Kidney (tissue), 14 donors: ENCODE data around the gene GPR27. TPM values are rescaled to one million over a fixed set of nuclear protein-coding genes. Genes with fewer than 3 reads are reported as not detected.

Experiments used
- DNase-seq, 5 donors: peaks; one replicate each; pipeline ENCODE4 v3.0.0-alpha.2; 2013 to 2020
- FAIRE-seq: peaks from 2 replicates; lab custom pipeline; 2012; peaks lifted over from hg19 to GRCh38; lab: Jason Lieb, UNC
- H3K27ac ChIP-seq, 2 donors: one replicate each; pipeline ENCODE4 v1.7.0; 2013; ENCODE audit warnings: low read depth in 2 of 2, low read length in 2 of 2, inconsistent platforms in 1 of 2
- H3K27me3 ChIP-seq: one replicate; pipeline ENCODE4 v1.7.1; 2013; ENCODE audit warnings: low read length, inconsistent platforms; ENCODE audit not compliant: control insufficient read depth, insufficient read depth
- H3K36me3 ChIP-seq, 3 donors: one replicate each; pipeline versions ENCODE4 v1.7.0 to v1.7.1; 2013; ENCODE audit warnings: low read length in 3 of 3, control low read depth in 1 of 3, inconsistent platforms in 1 of 3; ENCODE audit not compliant: insufficient read depth in 3 of 3, control insufficient read depth in 2 of 3
- H3K4me1 ChIP-seq, 3 donors: one replicate each; pipeline versions ENCODE4 v1.7.0 to v1.7.1; 2013; ENCODE audit warnings: low read length in 3 of 3, inconsistent platforms in 1 of 3, low read depth in 1 of 3; ENCODE audit not compliant: control insufficient read depth in 2 of 3, insufficient read depth in 2 of 3
- H3K4me3 ChIP-seq, 3 donors: one replicate each; pipeline versions ENCODE4 v1.7.0 to v1.8.1; 2013; ENCODE audit warnings: low read length in 3 of 3, control low read depth in 1 of 3, inconsistent platforms in 1 of 3
- H3K9ac ChIP-seq, 3 donors: one replicate each; pipeline versions ENCODE4 v1.7.0 to v1.7.1; 2013; ENCODE audit warnings: low read length in 3 of 3, control low read depth in 1 of 3, inconsistent platforms in 1 of 3
- H3K9me3 ChIP-seq, 3 donors: one replicate each; pipeline versions ENCODE4 v1.7.0 to v1.7.1; 2013; ENCODE audit warnings: low read length in 3 of 3, control low read depth in 1 of 3, inconsistent platforms in 1 of 3; ENCODE audit not compliant: control insufficient read depth in 2 of 3, insufficient read depth in 1 of 3
- intact Hi-C: fragments of 100-400 bp; cut with DNase I; formaldehyde crosslinking; loops from one replicate; pipeline ENCODE4 v1.11.1; 2022
- polyA plus RNA-seq: library from polyadenylated mRNA; stranded (reverse); fragments of 350-450 nt; fragmentation: Illumina TruSeq; extraction: RNeasy Lipid Tissue Mini Kit (QIAGEN cat#74804); gene quantifications from one replicate; pipeline ENCODE4 v1.2.3, GENCODE V29; 2014; ENCODE audit warnings: low read depth, low replicate concordance; ENCODE audit not compliant: insufficient read depth
- total RNA-seq: library from RNA; stranded (reverse); fragmentation: NEBNext Ultra II Directional; extraction: Animal tissue kit (Norgen Biotek cat#: 25700); gene quantifications from one replicate; pipeline ENCODE4 v1.2.1, GENCODE V29; 2021
- TF ChIP-seq, protein P1 (sequence below): IDR thresholded peaks from 3 replicates; pipeline ENCODE4 v1.5.1; 2012; ENCODE audit warnings: mild to moderate bottlenecking, moderate library complexity, borderline replicate concordance; ENCODE audit not compliant: insufficient read depth; ENCODE audit errors: extremely low read depth
- donor health status: control.
- donor health status: control.
- donor health status: control.
- donor health status: control.
- donor health status: control.
- donor health status: DM: yes; HTN: yes; CAD: no.
- donor health status: Normal renal cell carcinoma (clear cell type).

The GPR27 gene
- total and polyA plus RNA-seq, 2 donors from 2014 or later, result 5.5 to 17.9 TPM

DNA sequence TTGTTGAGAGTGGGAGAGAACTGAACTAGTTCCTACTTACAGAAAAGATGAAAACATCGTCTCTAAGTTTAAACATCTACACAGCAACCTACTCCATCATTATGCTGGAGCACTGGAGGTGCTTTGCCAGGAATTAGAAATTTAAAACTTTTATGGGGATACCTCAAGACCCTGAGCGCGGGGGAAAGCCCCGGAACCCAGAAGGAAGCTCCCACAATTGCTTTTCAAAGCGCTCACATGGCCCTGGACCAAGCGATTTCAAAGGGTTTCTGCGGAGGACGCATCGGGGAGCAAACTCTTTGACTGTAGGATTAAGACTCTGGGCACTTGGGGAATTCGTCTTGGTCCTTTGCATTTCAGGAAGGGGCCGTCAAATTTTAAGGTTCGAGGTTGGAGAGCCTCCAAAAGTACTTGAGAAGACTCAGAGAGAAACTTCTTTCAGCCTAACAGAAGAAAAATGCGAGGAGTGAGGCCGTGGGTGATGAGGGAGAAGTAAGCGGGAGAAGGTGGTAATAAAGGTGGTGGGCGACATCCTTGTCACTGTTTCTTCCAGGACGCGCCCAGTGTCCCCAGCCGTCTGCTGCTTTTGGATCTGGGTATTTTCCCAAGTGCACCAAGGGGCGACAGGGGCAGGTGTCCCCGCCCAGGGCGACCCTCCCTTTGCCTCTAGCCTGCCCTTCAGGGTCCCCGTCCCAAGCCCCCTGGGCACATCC lies 30.7 kb downstream of the GPR27 start:
- H3K27ac ChIP-seq, result no peak overlapping the region
- intact Hi-C loops, result no loop called here

DNA sequence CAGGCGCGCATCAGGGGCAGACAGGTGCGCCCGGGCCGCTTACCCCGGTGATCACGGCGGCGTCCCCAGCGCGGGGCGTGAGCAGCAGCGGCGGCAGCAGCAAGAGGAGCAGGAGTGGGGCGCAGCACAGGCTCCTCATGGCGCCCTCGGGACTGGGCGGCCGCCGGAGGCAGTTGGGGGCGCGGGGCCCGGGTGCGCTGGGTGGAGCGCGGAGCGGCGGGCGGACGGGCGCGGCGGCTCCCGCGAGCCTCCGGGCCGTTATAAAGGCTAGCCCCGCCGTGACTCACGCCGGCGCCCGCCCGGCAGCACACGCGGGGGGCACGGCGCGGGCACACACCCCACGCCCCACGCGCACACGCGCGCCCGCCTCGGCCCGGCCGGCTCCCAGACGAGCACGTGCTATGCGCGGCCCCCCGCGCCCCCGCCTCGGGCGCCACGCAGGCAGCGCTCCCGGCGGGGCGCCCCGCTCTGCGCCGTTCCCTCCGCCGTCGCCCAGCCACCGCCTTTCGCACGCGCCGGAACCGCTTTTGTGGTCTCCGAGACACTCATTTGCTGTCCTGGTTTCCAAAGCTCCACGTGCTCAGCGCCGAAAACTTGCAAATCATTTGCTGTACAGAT lies 31.4 kb downstream of the GPR27 start, which contains the start of gene PROK2:
TSS of gene PROK2 (minus strand) at position 235 of the 618 bp plus-strand sequence. CDS start at position 139, 96 bp downstream.
- DNase-seq, result peak in 4 of 5 donors; percentile 40 to 76 (median 47)
- no peak within 1 kb of the TSS for H3K9ac ChIP-seq
- peaks cover 0 to 4% (median 0%) of the 10 kb centered on the region in 3 donors for H3K4me1 ChIP-seq
- peaks cover 38% of the 10 kb centered on the region for H3K27me3 ChIP-seq
- intact Hi-C loops, result no loop called here
- no peaks in the 10 kb centered on the region for H3K9me3 ChIP-seq
- H3K4me3 ChIP-seq, result no peak within 1 kb of the TSS
- TF ChIP-seq, protein P1, sequence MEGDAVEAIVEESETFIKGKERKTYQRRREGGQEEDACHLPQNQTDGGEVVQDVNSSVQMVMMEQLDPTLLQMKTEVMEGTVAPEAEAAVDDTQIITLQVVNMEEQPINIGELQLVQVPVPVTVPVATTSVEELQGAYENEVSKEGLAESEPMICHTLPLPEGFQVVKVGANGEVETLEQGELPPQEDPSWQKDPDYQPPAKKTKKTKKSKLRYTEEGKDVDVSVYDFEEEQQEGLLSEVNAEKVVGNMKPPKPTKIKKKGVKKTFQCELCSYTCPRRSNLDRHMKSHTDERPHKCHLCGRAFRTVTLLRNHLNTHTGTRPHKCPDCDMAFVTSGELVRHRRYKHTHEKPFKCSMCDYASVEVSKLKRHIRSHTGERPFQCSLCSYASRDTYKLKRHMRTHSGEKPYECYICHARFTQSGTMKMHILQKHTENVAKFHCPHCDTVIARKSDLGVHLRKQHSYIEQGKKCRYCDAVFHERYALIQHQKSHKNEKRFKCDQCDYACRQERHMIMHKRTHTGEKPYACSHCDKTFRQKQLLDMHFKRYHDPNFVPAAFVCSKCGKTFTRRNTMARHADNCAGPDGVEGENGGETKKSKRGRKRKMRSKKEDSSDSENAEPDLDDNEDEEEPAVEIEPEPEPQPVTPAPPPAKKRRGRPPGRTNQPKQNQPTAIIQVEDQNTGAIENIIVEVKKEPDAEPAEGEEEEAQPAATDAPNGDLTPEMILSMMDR, result no peak
- no peak within 1 kb of the TSS for H3K27ac ChIP-seq
- no peak for FAIRE-seq
- H3K36me3 ChIP-seq, result no peaks in the 10 kb centered on the region

More for the DNA sequence above, 30.7 kb downstream of the GPR27 start:
- TF ChIP-seq, protein P1, result no peak
- Histone ChIP-seq H3K9me3 (no peaks in the 10 kb centered on the region), H3K9ac (no peak overlapping the region), H3K4me3 (no peak overlapping the region), H3K27me3 (peaks cover 38% of the 10 kb centered on the region), H3K4me1 (peaks cover 0 to 4% (median 0%) of the 10 kb centered on the region in 3 donors), H3K36me3 (no peaks in the 10 kb centered on the region)
- FAIRE-seq (no peak), DNase-seq (peak in 4 of 5 donors; percentile 22 to 54 (median 38))

DNA sequence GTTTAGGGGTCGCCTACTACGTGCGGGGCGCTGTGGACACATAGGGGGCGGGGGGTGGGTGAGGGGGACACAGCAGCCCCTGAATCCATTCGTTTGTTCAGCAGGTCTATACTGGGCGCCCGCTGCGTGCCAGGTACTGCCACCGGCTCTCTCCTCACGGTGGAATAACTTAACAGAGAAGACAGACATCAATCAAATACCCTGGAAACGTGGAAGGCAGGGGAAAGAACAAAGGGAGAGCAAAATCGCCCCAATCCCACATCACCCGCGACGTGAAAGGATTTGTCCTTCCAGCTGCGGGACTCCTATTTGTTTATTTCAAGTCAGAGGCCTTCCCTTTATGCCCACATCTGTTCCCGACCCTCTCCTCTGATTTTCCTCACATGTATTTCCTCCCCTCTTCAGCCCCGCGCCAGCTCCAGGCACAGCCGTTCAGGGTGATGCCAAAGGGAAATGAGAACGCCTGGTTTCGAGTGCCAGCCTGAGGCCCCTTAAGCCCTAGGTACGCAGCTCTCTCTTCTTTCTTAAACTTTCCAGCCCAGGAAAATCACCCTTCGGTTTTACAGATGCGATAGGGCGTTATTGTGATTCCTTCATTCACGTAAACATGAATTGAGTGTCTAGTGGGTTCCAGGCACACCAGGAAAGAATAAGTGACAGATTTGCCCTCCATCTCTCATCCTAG lies 32.0 kb downstream of the GPR27 start:
- Histone ChIP-seq H3K4me3 (no peak overlapping the region), H3K9me3 (no peaks in the 10 kb centered on the region), H3K36me3 (no peaks in the 10 kb centered on the region), H3K9ac (no peak overlapping the region), H3K4me1 (peaks cover 0 to 4% (median 0%) of the 10 kb centered on the region in 3 donors), H3K27ac (no peak overlapping the region), H3K27me3 (peaks cover 38% of the 10 kb centered on the region)
- DNase-seq, result peak in 4 of 5 donors; percentile 30 to 58 (median 44)
- intact Hi-C loops, result no loop called here
- TF ChIP-seq, protein P1, result no peak
- no peak for FAIRE-seq
